GM18498 (cell line): Measurements from ENCODE around the gene LEFTY2.
"Not testable (repeated sequence)": the region's sequence is repeated elsewhere in the genome, so short reads cannot be mapped to it uniquely, and the experiment has no call there.

ENCODE experiments used
- ATAC-seq: cut with Tn5 transposase; IDR thresholded peaks from one replicate; pipeline ENCODE4 v1.9.1; 2021; ENCODE audit warnings: mild to moderate bottlenecking, moderate library complexity; ENCODE audit not compliant: unreplicated experiment

Gene LEFTY2

DNA sequence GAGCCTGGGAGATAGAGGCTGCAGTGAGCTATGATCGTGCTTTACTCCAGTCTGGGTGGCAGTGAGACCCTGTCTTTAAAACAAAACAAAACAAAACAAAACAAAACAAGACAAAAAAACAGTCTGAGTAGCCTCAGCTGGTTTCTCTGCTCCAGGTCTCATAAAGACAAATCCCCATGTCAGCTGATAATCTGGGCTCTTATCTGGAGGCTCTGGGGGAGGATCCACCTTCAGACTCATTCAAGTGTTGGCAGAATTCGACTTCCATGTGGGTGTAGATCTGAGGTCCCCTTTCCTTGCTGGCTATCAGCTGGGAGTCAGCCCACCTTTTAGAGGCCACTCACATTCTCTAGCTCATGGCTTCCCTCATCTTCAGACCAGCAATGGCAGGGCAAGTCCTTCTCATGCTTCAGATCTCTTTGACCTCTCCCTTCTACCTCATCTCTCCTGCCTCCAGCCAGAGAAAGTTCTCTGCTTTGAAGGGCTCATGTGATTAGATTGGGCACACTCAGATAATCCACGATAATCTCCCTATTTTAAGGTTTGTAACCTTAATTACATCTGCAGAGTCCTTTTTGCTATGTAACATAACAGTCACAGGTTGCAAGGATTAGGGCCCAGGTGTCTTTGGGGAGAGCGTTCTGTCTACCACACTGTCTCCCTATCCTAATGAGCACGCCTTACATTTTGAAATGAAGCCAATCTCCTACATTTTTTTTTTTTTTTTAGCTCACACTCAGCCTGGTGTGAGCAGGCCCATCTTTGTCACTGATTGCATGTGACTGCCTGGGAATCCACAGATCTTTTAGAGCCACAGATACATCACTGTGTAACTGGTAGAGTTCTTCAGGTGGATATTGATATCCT lies 9.5 kb downstream of the LEFTY2 start:
- ATAC-seq = no peak

DNA sequence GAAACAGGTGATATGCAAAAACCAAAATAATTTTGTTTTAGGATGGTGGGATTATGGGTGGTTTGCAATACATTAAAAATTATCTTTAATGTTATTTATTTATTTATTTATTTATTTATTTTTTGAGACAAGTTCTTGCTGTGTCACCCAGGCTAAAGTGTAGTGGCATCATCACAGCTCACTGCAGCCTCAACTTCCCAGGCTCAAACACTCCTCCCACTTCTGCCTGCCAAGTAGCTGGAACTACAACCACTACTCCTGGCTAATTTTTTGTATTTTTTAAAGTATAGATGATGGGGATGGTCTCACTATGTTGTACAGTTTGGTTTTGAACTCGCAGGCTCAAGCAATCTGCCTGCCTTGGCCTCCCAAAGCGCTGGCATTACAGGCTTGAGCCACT lies 10.5 kb downstream of the LEFTY2 start:
- no peak for ATAC-seq

DNA sequence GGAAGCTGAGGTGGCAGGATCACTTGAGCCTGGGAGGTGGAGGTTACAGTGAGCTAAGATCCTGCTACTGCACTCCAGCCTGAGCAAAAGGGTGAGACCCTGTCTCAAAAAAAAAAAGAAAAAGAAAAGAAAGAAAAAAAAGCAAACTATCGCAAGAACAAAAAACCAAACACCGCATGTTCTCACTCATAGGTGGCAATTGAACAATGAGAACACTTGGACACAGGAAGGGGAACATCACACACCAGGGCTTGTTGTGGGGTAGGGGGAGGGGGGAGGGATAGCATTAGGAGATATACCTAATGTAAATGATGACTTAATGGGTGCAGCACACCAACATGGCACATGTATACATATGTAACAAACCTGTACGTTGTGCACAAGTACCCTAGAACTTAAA lies 11.6 kb downstream of the LEFTY2 start:
- ATAC-seq = not testable (repeated sequence)

DNA sequence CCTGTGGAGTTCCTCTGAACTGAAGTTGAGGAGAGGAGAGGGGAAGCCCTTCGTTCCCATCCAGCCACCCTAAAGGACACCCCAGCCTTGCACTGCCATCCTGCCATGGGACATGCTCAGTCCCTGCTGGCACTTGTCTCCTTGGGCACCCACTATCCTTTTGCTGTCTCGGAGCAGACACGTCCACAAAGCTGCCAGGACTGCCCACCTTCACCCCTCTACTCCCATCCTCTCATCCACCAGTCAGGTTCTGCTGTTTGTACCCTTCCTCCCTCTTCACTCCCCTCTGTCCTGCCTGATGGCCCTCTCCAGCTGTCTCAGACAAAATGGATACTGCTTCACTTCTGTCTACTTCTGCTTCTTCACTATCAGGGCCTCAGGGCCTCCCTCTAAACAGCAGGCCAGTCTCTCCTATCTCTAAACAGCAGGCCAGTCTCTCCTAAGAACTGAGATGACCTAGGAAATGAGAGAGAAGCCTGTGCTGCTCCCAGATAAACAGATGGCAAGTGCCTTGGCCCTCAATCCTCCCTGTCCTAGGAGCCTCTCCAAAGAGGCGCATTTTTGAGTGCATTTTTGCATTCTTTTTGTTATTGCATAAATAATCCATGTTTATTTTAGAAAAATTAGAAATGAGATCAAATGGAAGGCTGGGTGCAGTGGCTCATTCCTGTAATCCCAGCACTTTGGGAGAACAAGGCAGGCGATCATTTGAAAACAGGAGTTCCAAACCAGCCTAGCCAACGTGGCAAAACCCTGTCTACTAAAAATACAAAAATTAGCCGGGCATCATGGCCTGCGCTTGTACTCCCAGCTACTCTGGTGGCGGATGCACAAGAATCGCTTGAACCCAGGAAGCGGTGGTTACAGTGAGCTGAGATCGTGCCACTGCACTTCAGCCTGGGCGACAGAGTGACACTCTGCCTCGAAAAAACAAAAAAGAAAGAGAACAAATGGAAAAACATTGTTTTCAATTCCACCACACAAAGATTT lies 12.5 kb downstream of the LEFTY2 start:
- no peak for ATAC-seq

DNA sequence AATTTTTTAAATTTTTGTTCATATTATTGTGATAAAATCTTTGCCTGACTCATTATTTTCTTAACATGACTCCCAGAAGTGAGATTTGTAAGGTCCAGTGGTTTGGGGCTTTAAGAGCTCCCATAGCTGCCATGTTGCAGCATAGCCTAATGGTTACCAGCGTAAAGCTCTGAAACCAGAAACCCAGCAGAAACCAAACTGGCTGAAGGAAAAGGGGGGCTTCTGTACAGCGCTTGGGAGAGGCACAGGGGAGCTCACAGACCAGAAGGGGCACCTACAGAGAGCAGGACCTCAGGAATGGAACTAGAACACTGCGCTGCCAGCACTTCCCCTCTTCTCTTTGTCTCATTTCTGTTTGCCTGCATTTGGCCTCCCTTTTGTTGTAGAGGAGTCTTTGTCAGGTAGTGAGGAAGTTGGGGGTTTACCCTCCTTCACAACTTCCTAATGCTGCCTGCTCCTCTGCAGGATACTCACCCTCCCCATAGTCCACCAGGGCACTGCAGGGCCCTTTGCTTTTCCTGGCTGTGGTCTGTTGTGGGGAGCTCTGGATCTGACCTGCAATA lies 14.4 kb downstream of the LEFTY2 start:
- no peak for ATAC-seq

DNA sequence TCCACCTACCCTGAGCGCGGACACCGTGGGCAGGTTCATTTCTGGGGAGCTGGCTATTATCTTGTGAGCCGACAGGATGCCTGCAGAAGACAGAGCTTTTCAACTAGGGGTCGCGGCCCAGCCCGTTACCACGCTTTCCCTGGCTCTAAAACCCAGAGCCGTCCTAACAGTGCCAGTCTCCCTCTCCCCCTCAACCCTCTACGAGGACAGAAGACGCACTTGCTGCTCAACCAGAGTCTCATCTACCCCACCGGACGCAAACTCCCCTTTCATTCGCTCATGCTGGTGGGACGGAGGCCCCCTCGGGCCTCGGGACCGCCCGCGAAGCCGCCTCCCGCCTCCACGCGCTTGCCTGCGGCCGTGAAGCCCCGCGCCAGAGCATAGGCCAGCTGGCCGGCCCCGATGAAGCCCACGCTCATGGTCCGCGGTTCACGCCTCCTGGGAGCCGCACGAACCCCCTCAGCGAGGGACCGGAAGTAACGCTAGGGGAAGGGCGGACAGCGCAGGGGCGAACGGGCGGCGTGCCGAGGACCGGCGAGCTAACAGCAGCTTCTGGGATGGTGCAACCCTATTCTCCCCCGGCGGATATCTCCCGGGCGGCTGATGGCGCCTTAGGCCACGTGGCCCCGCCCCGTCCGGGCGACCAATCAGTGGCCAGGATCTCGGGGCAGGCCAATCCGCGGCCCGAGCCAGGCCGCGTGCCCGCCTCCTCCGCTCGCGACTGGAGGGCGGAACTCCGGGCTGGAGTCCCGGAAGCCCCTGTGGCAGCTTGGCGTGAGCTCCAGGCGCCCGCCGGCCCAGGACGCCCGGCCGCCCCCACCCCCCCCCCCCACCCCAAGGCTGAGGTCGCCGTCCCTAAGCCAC lies 17.1 kb downstream of the LEFTY2 start, which contains the start of gene PYCR2:
TSS of gene PYCR2 (minus strand) at position 559 of the 864 bp plus-strand sequence. CDS start at position 419, 140 bp downstream.
- peak; percentile 98 for ATAC-seq

DNA sequence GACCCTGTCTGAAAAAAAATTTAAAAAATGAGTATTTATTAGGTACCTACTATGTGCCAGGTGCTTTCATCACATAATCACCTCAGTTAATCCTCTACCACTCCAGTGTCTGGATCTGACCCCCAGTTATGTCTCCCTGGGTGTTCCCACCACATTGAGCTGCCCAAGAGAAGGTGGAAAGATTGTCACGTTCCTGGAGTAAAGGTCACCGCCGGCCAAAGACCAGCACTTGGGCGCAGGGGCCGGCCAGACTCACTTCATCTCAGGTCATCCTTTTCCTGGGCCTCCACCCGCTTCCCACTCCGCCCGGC lies 17.7 kb downstream of the LEFTY2 start:
- no peak for ATAC-seq

DNA sequence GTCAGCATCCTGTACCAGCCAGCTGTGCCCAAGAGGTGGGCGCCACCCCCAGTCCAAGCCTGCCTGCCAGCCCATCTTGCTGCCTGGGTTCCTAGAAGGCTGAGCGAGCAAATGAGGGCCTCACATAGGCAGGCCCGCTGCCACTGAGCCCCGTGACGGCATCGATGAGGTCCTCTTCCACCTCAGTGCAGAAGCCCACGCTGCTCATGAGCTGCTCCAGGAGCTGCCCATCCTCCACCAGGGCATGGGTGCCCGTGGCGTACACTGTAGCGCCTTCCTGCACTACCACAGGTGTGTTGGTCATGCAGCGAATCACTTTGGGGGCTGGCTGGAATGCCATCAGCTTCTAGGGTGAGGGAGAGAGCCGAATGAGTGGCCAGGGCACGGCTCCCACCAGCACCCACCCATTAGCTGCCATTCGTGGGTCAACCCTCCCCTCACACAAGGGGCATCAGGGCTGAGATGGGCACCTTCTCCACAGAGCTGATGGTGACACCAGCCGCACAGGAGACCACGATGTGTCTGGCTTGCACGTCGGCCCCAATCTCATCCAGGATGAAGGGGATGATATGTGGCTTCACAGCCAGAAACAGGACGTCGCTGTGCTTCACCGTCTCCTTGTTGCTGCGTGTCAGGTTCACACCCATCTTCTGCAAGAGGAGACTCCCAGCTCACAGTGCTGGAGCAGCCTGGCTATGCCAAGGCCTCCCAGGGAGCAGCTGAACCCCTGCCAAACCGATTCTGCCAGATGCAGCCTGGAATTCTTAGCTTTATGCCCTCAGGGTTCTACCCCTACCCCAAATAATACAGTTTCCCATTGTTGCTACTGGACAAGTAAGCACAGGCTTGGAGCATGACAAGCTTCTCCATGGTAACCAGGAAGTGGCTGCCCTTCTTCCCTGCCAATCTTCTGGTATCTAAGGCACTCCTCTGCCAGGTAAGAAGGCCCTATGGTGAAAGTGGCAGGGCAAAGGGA lies 19.0 kb downstream of the LEFTY2 start:
- no peak for ATAC-seq

GRCh38 chr1:225919906-225920305 lies 21.1 kb downstream of the LEFTY2 start:
- no peak for ATAC-seq

GRCh38 chr1:225918280-225918679 lies 22.7 kb downstream of the LEFTY2 start:
- no peak for ATAC-seq

DNA sequence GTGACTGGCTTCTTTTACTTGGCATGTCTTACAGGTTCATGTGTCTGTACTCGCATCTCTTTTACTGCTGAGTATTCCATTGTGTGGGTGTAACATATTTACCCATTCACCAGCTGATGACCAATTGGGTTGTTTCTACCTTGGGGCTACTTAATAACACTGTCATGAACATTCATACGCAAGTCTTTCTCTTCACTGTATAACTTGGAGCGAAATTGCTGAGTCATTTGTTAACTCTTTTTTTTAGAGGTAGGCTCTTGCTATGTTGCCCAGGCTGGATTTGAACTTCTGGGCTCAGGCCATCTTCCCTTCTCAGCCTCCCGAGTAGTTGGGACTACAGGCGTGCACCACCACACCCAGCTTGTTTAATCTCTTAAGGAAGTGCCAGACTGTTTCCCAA lies 23.5 kb downstream of the LEFTY2 start:
- ATAC-seq = no peak

DNA sequence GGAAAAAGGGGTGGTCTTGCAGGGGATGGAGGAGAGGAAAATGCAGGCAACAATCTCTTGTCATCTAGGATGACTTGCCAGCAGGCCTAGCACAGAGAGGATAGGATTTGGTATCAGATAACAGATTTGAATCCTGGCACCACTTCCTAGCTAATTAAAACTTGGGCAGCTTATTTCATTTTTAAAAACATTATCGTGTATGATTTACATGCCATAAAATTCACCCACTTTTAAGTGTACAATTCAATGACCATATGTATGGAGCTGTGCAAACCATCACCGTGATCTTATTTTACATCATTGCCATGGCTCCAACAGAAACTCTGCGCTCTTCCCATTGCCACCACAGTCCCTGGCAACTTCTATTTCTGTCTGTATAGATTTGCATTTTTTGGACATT lies 23.9 kb downstream of the LEFTY2 start:
- no peak for ATAC-seq

DNA sequence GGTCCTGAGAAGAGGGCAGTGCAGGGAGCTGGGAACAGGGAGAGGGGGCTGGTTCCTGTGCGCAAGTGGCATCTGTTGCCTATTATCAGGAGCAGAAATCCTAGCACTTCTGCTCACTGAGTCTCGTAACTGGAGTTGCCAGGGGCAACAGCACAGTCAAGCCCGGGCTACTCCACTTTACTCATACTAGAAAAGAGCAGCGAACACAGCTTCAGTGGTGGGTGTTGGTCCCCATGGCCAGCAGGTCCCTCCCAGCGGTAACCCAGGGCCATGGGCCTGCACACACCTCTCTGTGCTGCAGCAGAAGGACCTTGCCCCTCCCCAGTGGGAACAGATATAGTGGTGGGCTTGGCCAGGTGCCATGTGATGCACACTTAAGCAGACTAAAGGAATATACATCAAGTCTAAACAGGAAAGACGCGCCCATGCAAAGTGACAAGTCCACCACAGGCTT lies 25.5 kb downstream of the LEFTY2 start:
- ATAC-seq = no peak

DNA sequence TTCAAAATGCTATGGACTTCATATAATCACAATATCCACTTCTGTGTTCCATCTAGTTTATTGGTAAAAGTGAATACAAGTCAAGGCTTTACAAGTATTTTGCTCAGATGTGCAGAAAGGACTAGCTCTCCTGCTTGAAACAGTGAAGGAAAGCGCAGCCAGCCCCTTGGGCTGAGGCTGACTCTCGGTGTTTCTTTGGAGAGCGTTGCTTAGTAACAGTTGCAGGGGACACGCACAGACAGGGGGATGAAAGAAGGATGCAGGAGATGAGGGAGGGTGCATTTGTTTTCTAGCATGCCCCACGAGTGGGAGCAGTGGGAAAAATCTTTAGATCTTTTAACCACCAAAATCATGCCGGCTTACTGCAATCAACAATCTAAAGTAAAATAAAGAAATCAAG lies 26.1 kb downstream of the LEFTY2 start:
- ATAC-seq = no peak

DNA sequence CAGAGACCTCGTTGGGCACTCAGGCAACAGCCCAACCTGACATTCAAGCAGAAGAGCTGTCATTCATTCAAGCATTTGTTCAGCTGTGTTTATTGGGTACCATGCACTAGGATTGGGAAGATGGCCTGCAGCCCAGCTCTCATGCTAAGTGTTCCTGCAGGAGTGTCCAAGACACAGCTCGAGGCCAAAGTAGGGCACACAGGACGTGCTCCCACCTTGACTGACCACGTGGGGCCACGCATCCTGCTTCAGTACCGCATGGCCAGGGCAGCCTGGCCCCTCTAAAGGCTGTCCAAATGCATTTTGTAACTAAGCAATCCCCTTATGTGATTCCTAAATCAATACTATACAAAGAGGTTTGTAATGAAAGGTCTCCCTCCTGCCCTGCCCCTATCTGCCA lies 26.6 kb downstream of the LEFTY2 start:
- ATAC-seq = no peak

DNA sequence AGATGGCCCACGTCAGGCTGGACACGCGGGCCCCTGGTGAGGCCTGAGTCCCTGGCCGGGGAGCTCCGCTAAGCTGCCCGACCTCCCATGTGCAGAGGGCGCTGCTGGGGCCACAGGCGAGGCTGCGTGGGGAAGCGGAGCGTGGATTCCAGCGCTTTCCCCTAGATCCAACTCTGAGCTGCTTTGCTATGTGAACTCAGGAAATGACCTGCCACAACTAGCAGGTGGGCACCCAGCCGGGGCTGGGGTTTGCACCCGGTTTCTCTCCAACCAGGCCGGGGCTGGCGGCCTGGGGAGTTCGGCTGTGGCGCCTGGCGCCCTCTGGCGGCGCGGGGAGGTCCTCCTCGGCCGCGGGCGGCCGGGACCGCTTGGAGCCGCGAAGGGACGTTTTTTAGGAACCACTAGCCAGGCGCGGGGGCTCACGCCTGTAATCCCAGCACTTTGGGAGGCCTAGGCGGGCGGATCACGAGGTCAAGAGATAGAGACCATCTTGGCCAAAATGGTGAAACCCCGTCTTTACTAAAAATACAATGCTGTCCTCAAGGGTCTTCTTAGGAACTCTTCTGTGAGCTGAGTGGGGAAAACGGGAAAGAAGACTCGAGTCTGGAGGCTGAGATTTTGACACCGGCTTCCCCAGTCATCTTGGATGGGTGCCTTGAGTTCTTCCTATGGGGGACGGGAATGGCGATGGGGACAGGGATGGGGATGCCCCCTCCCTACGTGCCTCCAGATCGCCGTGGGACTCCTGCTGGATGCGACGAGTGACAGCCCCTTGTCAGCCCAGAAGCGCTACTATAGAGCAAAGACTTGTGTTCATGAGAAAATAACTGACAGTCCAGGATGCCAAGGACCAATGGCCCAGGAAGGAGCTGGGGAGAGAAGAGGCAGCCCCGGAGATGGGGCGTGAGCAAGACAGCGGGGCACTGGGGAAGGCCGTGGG lies 29.6 kb downstream of the LEFTY2 start:
- ATAC-seq = peak; percentile 83

DNA sequence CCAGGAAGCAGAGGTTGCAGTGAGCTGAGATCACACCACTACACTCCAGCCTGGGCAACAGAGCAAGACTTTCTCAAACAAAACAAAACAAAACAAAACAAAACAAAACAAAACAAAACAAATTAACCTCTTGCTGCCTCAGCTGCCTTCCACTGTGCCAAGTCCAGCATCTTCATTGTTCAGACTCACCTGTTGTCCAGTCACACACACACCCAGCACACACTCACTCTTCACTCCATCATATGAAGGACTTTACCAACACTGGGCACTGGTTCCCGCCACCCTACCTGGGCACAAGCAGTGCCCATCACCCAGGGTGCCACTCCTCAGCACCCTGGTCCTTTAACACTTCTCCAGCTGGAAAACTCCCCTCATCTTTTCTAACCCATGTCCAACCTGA lies 31.5 kb downstream of the LEFTY2 start:
- no peak for ATAC-seq

- ATAC-seq = no peak
Measured at GRCh38 chr1:225908773-225909172, 32.2 kb downstream of the LEFTY2 start.
